Fibroblast of the aortic adventitia (primary cell): Measurements from ENCODE around the gene IL15. TPM values are rescaled to one million over a fixed set of nuclear protein-coding genes. Genes with fewer than 3 reads are reported as not detected.

Source experiments
- DNase-seq: peaks from one replicate; pipeline ENCODE4 v3.0.0-alpha.2; 2010; ENCODE audit warnings: low read depth
- H3K4me3 ChIP-seq: 2 replicates; pipeline ENCODE4 v1.5.1; 2011; ENCODE audit warnings: low read depth, mild to moderate bottlenecking, control low read depth, low read length, moderate library complexity
- CTCF ChIP-seq: IDR thresholded peaks from 2 replicates; pipeline ENCODE4 v1.5.1; 2011; ENCODE audit warnings: mild to moderate bottlenecking, low read length, control low read depth, inconsistent platforms; ENCODE audit not compliant: insufficient read depth
- total RNA-seq: library from RNA; depleted of rRNA; stranded (reverse); fragments of >200 nt; gene quantifications from 2 replicates; pipeline ENCODE4 v1.2.3, GENCODE V29; 2012; ENCODE audit warnings: low replicate concordance

The IL15 gene
- total RNA-seq, 1 donor, result 2.3 TPM

- no peak for DNase-seq
- no peak overlapping the region for H3K4me3 ChIP-seq
- TF ChIP-seq CTCF, result no peak
These were observed 145.8 kb downstream of the IL15 start for GRCh38 chr4:141782205-141782604.
